HT1080 (cell line): Measurements from ENCODE around the gene B3GALNT2. TPM values are rescaled to one million over a fixed set of nuclear protein-coding genes. Genes with fewer than 3 reads are reported as not detected.
"Not testable (repeated sequence)": the region's sequence is repeated elsewhere in the genome, so short reads cannot be mapped to it uniquely, and the experiment has no call there.

Experiments
- DNase-seq: peaks from one replicate; pipeline ENCODE4 v3.0.0-alpha.2; 2015; ENCODE audit warnings: low read depth
- total RNA-seq: library from RNA; depleted of rRNA; stranded (reverse); fragments of >200 nt; shearing (Covaris generic); gene quantifications from 2 replicates; pipeline ENCODE4 v1.2.3, GENCODE V29; 2014

Gene B3GALNT2
- total RNA-seq, 1 experiment from 2014 or later, result 29.3 TPM

- peak; percentile 98 for DNase-seq
Measured at GRCh38 chr1:235504494-235505222, 406 bp upstream of the B3GALNT2 start.

GRCh38 chr1:235503403-235504121, 690 bp downstream of the B3GALNT2 start:
- peak; percentile 45 for DNase-seq

GRCh38 chr1:235502601-235503402, 1.4 kb downstream of the B3GALNT2 start:
- peak; percentile 17 for DNase-seq

DNA sequence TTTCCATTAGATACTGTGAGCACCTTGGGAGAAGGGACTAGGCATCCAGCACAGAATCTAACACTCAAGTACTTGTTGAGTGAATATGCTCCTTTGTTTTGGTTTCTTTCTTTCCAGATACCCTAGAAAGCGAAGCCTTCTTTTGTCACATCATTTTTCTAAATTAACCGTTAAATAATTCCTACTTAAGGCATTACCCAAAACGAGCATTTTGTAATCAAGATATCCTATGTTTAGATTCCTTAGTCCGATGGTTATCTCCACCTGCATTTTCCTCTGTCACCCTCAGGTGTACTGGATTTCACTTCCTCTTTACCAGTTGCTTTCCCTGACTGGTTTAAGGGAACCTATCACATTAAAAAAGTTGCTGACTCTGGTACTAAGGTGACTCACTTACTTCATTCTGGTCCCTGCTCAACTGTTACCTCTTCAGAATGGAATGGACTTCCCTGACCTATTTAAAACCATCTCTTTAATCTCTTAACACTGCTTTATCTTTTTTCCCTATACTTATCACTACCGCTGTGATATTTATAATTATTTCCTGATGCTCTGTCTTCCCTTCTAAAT, 3.2 kb downstream of the B3GALNT2 start:
- DNase-seq, result peak; percentile 5

GRCh38 chr1:235495551-235495950, 8.7 kb downstream of the B3GALNT2 start:
- no peak for DNase-seq

GRCh38 chr1:235495030-235495429, 9.2 kb downstream of the B3GALNT2 start:
- no peak for DNase-seq

- DNase-seq, result no peak
Measured at GRCh38 chr1:235494531-235494930, 9.7 kb downstream of the B3GALNT2 start.

- DNase-seq, result no peak
Measured at GRCh38 chr1:235491644-235492043, 12.6 kb downstream of the B3GALNT2 start.

DNA sequence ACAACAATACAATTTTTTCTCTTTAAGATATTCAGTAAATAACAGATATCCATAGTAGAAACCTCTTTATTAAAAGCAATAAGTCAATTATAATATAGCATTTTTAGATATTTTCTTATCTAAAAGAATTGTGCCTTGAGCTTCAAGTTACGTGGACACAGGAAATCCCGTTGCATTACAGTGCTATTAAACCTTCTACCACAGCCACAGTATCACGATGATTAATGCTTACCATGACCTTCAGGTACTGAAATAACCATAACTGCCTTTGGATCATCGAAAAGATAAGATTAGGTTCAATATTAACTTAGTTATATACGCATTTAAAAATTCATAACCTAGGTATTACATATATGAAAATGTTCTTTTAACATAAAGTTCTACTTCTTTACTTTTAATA, 17.9 kb downstream of the B3GALNT2 start:
- DNase-seq, result peak; percentile 36

DNA sequence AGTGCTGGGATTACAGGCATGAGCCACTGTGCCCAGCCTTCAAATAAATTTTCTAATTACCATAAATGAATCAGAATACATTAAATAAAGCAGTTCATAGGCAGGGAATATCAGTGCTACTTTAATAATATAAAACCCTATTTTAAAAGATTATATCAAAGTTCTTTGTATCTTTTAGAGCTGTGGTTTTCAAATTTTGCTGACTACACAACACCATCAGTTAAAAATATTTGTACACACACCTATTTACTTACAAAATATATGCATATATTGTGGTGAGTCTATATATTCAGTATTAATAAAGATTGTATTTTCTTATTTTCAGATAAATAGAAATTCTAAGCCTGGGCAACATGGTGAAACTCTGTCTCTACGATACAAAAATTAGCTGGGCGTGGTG, 18.7 kb downstream of the B3GALNT2 start:
- DNase-seq, result no peak

DNA sequence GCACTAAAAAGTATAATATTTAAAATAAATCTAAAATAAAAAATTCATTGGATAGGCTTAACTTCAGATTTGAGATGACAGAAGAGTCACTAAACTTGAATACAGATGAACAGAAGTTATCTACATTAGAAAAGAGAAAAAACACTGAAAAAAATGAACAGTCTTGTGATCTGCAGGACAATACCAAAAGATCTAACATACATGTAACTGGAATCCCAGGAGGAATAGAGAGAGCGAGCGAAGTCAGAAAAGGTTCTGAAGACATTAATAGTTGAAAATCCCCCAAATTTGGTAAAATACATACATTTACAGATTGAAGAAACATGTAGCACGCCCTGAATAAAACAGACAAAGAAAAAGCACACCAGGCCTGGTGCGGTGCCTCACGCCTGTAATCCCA, 21.2 kb downstream of the B3GALNT2 start:
- no peak for DNase-seq

- peak; percentile 11 for DNase-seq
Measured at GRCh38 chr1:235473806-235474205, 30.4 kb downstream of the B3GALNT2 start.

GRCh38 chr1:235470741-235471439, 33.4 kb downstream of the B3GALNT2 start:
- DNase-seq, result no peak

DNA sequence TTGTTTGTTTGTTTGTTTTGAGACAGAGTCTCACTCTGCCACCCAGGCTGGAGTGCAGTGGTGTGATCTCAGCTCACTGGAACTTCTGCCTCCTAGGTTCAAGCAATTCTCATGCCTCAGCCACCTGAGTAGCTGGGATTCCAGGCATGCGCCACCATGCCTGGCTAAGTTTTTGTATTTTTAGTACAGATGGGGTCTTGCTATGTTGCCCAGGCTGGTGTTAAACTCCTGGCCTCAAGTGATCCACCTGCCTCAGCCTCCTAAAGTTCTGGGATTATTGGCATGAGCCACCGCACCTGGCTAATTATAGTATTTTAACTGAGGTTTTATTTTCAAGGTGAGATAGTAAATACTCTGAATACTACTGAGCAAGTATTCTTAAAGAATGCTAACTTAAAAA, 34.4 kb downstream of the B3GALNT2 start:
- not testable (repeated sequence) for DNase-seq

GRCh38 chr1:235468970-235469369, 35.3 kb downstream of the B3GALNT2 start:
- peak; percentile 84 for DNase-seq

GRCh38 chr1:235468004-235468403, 36.2 kb downstream of the B3GALNT2 start:
- DNase-seq, result no peak

DNA sequence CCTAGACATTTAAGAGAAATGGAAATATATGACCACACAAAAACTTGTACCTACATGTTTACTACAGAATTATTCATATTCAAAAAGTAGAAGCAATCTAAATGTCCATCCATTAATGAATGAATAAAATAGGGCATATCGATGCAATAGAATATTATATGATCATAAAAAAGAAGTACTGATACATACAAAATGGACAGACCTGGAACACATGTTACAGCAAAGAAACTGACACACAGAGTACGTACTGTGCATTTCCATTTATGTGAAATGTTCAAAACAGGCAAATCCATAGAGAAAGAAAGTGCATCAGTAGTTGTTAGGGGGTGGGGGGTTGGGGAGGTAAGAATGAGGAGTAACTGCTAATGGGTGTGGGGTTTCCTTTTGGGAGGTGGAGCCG, 39.2 kb downstream of the B3GALNT2 start:
- no peak for DNase-seq

DNA sequence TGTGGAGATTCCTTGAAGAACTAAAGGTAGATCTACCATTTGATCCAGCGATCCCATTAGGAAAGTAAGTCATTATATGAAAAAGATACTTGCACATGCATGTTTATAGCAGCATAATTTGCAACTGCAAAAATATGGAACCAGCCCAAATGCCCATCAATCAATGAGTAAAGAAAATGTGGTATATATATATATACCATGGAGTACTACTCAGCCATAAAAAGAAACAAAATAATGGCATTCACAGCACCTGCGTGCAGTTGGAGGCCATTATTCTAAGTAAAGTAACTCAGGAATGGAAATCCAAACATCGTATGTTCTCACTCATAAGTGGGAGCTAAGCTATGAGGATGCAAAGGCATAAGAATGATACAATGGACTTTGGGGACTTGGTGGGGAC, 41.4 kb downstream of the B3GALNT2 start:
- DNase-seq, result not testable (repeated sequence)

- DNase-seq, result no peak
Measured at GRCh38 chr1:235461954-235462353, 42.3 kb downstream of the B3GALNT2 start.

DNA sequence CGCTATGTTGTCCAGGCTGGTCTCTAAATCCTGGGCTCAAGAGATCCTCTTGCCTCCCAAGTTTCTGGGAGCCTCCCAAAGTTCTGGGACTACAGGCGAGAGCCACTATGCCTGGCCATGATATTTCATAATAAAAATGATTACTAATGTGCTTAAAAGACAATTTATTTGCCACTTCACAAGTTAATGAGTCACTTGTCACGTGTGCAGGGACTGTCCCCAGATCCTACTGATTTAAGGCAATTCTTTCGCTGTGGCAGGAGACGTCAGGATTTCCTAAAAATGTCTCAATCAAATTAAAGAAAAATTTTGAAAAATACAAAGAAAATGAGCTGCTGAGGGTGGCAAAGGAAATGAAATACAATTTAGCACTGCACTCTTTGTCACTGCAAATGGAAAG, 43.5 kb downstream of the B3GALNT2 start:
- DNase-seq, result no peak

DNA sequence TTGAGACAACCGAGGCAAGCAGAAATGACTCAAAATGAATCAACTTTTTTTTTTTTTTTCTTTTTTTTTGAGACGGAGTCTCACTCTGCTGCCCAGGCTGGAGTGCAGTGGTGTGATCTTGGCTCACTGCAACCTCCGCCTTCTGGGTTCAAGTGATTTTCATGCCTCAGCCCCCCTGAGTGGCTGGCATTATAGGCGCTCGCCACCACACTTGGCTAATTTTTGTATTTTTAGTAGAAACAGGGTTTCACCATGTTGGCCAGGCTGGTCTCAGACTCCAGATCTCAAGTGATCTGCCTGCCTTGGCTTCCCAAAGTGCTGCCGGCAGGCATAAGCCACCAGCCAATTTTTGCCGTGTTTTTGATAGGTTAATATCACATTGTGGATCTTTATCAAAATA, 46.4 kb downstream of the B3GALNT2 start:
- DNase-seq, result not testable (repeated sequence)
